Panc1 (cell line): ENCODE measurements around the gene GRN.

Experiments used
- CTCF ChIP-seq: fragments of 450-650 bp; IDR thresholded peaks from 2 replicates; pipeline ENCODE4 v1.5.1; 2017; ENCODE audit warnings: mild to moderate bottlenecking
- POLR2AphosphoS5 ChIP-seq: IDR thresholded peaks from 2 replicates; pipeline ENCODE4 v1.6.1; 2012; ENCODE audit warnings: mild to moderate bottlenecking, low read depth, low read length, moderate library complexity
- SIN3A ChIP-seq: IDR thresholded peaks from 2 replicates; pipeline ENCODE4 v1.6.1; 2012; ENCODE audit warnings: low read depth, mild to moderate bottlenecking, low read length, moderate library complexity, borderline replicate concordance; ENCODE audit not compliant: insufficient read depth
- TCF7L2 ChIP-seq: IDR thresholded peaks from 2 replicates; pipeline ENCODE4 v1.6.1; 2011; ENCODE audit warnings: mild to moderate bottlenecking, low read depth, low read length, inconsistent platforms
- TF ChIP-seq, protein P1 (sequence below), 2 experiments: IDR thresholded peaks; 2 replicates each; pipeline ENCODE4 v1.6.1; 2011 to 2012; ENCODE audit warnings: low read depth in 2 of 2, control low read depth in 1 of 2, low read length in 1 of 2, mild to moderate bottlenecking in 1 of 2, moderate library complexity in 1 of 2; ENCODE audit not compliant: insufficient read depth in 1 of 2

- TF ChIP-seq CTCF, result no peak
- TF ChIP-seq, protein P1, sequence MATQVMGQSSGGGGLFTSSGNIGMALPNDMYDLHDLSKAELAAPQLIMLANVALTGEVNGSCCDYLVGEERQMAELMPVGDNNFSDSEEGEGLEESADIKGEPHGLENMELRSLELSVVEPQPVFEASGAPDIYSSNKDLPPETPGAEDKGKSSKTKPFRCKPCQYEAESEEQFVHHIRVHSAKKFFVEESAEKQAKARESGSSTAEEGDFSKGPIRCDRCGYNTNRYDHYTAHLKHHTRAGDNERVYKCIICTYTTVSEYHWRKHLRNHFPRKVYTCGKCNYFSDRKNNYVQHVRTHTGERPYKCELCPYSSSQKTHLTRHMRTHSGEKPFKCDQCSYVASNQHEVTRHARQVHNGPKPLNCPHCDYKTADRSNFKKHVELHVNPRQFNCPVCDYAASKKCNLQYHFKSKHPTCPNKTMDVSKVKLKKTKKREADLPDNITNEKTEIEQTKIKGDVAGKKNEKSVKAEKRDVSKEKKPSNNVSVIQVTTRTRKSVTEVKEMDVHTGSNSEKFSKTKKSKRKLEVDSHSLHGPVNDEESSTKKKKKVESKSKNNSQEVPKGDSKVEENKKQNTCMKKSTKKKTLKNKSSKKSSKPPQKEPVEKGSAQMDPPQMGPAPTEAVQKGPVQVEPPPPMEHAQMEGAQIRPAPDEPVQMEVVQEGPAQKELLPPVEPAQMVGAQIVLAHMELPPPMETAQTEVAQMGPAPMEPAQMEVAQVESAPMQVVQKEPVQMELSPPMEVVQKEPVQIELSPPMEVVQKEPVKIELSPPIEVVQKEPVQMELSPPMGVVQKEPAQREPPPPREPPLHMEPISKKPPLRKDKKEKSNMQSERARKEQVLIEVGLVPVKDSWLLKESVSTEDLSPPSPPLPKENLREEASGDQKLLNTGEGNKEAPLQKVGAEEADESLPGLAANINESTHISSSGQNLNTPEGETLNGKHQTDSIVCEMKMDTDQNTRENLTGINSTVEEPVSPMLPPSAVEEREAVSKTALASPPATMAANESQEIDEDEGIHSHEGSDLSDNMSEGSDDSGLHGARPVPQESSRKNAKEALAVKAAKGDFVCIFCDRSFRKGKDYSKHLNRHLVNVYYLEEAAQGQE (IDR thresholded peaks at IDR 0.05; ENCODE audit: insufficient read depth in 1 of 2, low read depth in 2 of 2, low read length in 1 of 2), result no peak
- TF ChIP-seq TCF7L2, result no peak
- TF ChIP-seq POLR2AphosphoS5, result no peak
- TF ChIP-seq SIN3A, result no peak
Measured at GRCh38 chr17:44367231-44367979, 22.3 kb downstream of the GRN start.
